HG02884 (cell line): ENCODE data around the gene PLAC8.
A peak's percentile ranks its signal among the peaks of the same experiment; 100 is the strongest.
"Not testable (repeated sequence)": the region's sequence is repeated elsewhere in the genome, so short reads cannot be mapped to it uniquely, and the experiment has no call there.

Experiments
- ATAC-seq: cut with Tn5 transposase; IDR thresholded peaks from one replicate; pipeline ENCODE4 v1.9.1; 2021; ENCODE audit warnings: mild to moderate bottlenecking, moderate library complexity; ENCODE audit not compliant: unreplicated experiment

Gene PLAC8

GRCh38 chr4:83114576-83114975, at the start of gene PLAC8:
Gene PLAC8, minus strand, starts transcription at chr4:83114729. Its CDS starts 6,808 bp downstream, at chr4:83107921.
- ATAC-seq, result peak; percentile 38

- ATAC-seq, result no peak
Measured at GRCh38 chr4:83153417-83153816, 38.9 kb upstream of the PLAC8 start.

DNA sequence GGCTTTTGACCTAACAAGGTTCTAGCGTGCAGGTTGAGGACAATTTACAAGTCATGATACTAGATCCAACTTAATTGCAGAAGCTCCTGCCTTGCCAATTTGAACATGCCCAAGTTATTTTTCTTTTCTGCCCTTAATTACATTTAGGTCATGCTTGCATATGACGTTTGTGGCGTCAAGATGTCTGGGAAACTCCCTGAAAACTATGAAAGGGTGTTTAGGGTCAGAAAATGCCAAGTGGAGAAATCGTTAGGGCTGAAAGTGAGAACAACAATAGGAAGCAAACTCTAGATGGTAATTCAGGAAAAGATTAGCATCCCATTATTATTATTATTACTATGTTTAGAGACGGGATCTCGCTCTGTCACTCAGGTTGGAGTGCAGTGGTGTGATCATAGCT, 38.2 kb upstream of the PLAC8 start:
- no peak for ATAC-seq

DNA sequence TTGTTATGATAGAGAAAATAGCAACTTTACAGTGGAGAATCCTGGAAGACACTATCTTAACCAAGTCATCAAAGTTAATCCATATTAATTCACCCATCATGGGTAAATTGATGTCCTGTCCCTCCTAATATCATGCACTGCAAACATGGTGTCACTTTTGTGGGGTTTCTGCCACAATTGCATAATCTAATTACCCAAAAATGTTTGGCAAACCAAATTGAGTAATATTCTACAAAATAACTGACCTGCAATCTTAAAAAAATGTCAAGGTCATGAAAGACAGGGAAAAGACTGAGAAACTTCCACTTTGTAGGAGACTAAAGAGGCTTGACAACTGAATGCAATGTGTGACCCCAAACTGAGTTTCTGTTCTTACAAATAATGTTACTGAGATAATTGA, 37.1 kb upstream of the PLAC8 start:
- ATAC-seq, result no peak

DNA sequence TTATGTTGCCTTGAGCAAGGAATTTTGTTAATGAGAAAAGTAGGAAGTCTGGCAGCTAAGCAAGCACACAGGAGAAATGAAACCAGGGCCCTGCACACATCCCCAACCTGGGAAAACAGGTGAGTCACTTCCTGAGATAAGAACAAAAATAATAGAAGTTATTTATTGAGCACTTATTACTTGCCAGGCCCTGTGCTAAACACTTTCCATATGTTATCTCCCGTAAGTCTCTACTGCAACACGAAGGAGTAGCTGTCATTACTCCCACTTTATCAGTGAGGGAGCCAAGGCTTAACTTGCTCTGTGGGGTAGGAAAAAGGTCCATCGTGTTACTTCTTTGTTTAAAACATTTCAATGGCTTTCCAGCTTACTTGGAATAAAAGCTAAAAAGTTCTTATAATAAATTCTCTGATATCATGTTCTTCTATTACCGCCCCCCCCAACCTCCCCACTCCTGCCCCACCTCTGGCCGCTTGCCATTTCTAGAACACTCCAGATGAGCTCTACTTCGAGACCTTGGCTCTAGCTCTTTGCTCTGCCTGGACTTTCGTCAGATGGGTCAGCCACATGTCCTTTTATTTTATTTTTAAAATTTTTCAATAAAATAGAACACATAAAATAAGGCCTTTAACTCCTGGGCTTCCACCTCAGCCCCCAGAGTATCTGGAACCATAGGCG, 36.3 kb upstream of the PLAC8 start:
- no peak for ATAC-seq

DNA sequence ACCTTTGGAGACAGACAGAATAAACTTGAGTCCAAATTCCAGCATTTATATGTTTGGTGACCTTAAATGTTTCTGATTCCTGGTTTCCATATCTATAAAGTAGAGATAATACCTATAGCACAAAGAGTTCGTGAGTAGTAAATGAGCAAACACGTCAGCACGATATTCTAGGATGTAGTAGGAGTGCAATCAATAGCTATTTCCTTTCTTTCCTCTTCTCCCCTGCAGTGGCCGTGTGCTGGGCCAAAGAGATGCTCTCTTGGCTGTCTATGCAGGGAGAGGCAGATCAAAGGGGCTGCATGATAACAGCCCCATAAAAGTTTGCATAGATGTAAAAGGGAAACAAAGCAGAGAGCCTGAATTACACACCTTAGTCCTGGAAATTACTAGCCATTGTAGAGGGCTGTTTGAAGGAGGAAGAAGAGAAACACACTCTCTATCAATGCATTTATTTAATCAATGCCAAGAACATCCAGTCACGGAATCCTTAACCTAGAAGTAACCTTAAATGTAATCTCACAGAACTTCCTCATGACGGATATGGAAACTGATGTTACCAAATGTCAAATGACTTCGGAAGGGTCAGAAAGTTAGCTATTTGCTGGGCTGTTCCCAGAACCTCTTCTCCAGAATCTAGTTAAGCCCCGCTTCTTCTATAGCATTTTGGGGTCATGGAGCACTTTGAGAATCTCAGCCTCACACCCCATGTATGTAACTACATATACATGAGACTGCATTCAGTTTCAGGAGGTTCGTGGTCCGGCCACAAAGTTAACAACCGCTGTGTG, 35.5 kb upstream of the PLAC8 start:
- no peak for ATAC-seq

DNA sequence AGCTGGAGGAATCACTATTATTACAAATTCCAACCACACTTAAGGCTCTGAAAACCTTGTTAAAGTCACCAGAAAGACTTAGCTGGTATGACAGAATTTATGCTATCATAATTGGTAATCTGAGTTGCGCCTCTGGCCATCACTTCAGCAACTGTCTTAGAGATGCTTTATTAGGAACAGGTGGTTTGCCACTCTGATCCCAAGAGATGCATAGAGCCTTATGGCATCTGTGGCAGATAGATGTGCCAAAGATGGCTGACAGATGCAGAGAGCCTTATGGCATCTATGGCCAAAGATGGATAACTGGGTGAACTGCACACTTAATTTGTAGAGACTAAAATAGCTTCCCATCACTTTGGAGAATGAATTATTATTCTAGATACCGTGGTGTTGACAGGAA, 32.3 kb upstream of the PLAC8 start:
- no peak for ATAC-seq

DNA sequence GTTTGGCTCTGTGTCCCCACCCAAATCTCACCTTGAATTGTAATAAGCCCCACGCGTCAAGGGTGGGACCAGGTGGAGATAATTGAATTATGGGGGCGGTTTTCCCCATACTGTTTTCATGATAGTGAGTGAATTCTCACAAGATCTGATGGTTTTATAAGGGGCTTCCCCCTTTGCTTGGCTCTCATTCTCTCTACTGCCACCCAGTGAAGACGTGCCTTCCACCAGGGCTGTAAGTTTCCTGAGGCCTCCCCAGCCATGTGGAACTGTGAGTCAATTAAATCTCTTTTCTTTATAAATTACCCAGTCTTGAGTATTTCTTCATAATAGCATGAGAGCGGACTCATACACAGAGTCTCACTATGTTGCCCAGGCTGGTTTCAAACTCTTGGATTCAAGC, 31.2 kb upstream of the PLAC8 start:
- not testable (repeated sequence) for ATAC-seq

DNA sequence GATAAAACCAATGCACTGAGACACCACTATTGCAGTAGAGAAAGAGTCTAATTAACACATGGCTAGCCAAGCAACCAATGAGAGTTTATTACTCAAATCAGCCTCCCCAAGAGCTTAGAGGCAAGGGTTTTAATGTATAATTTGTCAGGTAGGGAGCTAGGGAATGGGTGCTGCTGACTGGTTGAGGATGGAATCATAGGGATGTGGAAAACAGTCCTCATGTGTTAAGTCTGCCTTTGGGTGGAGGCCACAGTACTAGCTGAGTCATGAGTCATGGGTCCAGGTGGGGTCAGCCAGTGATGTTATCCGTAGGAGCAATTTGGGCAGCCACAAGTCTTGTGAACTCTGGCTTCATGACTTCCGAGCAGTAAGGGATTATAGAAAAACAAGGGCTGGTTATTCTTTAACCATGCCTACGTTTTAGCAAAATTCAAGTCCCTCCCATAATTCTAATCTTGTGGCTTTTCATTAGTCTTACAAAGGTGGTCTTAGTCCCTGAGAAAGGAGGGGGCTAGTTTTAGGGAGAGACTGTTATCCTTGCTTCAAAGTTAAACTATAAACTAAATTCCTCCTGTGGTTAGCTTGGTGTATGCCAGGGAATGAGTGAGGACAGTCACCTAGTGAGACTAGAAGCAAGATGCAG, 25.1 kb upstream of the PLAC8 start:
- no peak for ATAC-seq

DNA sequence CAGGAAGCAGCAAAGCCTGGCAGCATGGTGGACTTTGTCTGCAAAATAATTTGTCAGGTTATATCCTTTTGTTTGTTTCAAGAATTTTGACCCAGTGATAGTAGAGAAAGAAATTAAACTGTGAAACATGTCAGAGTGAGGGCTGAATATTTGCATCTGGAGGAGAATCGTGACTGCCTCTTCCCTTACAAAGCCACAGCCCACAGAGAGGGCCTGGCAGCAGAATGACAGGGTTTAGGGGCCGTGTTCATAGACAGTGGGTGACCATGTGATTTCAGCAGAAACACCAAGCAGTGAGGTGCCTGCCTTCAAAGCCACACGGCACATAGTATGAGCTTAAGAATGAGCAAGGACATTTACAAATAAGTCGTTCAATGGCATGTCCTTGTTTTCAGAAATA, 24.4 kb upstream of the PLAC8 start:
- peak; percentile 60 for ATAC-seq

DNA sequence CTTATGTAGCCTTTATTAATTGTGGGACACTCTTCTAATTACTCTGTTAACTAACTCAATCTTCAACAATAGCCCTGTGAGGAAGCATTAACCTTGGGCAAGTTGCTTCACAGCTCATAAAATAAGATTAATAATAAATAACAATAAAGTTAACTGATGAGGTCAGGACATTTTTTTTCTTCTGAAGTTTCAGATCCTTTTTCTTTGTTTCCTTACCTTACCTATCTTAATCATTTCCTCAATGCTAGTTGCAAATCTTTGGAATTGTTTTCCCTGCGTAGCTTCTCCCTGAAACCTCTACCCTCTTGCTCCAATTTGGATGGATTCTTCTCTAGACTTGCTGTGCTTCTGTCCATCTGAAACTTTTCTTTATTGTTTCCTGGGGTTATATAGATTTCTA, 17.5 kb upstream of the PLAC8 start:
- no peak for ATAC-seq

GRCh38 chr4:83129264-83129663, 14.7 kb upstream of the PLAC8 start:
- no peak for ATAC-seq

DNA sequence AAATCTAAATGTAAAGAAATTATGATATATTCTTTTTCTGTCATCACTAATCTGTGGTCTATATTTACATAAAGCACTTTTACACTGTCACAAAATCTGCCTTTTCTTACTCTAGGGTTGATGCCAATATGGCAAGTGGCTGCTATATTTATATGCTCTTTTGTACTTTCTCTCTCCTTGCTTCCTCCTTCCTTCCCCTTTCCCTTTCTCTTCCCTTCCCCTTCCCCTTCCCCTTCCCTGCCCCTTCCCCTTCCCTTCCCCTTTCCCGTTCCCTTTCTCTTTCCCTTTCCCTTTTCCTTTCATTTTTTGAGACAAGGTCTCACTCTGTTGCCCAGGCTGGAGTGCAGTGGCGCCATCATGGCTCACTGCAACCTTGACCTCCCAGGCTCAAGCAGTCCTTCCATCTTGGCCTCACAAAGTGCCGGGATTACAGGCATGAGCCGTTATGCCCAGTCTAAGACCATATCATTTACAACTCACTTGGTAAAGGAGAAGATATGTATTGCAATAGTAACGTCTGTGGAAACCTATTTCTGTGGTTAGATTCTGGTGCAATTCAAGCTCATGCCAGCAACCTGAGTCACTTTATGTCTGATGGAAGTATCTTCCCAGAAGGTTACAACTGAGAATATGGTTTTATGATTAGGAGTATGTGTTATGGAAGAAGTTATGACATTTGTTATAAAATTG, 13.9 kb upstream of the PLAC8 start:
- no peak for ATAC-seq

DNA sequence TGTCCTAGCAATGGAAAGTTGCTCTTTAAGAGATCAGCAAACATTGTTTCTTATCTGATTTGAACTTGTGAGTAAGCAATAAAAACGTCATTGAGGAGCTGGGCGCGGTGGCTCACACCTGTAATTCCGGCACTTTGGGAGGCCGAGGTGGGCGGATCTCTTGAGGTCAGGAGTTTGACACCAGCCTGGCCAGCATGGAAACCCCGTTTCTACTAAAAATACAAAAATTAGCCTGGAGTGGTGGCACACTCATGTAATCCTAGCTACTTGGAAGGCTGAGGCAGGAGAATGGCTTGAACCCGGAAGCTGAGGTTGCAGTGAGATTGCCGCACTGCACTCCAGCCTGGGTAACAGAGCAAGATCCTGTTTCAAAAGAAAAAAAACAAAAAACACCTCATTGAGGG, 11.2 kb upstream of the PLAC8 start:
- ATAC-seq, result no peak

DNA sequence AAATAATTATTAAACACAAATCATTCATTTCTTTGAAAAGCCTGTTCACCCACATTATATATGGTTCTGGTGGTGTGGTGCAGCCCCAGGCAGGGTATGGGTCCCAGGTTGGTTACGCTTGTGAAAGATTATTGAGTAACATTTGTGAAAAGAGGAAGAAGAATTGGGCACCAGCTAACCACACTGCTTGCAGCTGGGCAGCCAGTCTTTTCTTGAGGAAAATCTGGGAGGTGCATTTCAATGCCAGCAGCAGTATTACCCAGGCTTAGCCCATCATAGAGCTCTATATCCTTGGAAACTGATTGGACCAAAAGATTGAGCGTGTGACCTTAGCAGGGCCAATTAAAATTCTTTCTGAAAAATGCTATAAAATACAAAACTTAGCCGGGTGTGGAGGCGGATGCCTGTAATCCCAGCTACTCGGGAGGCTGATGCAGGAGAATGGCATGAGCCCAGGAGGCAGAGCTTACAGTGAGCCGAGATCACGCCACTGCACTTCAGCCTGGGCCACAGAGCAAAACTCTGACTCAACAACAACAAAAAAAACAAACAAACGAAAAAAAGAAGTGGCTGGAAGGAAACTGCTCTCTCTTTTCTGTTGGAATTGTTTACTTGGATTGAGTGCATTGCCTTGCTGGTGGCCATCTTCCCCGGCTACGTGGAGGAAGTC, 9.7 kb upstream of the PLAC8 start:
- ATAC-seq, result no peak

- ATAC-seq, result no peak
Measured at GRCh38 chr4:83121246-83121645, 6.7 kb upstream of the PLAC8 start.

DNA sequence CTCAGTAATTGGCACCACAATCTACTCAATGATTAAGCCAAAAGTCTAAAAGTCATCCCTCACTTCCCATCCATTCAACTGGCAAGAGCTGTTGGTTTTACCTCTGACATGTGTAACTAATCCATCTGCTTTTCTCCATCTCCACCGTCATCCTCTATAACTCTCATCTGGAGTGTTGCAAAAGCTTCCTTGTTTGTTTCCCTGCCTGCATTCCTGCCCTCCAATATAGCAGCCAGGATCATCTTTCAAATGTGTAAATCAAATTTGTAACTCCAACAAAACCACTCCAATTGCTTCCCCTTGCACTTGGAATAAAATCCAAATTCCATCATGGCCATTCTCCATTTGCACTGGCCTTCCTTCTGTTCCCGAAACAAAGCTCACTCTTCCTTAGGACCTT, 4.3 kb upstream of the PLAC8 start:
- no peak for ATAC-seq

DNA sequence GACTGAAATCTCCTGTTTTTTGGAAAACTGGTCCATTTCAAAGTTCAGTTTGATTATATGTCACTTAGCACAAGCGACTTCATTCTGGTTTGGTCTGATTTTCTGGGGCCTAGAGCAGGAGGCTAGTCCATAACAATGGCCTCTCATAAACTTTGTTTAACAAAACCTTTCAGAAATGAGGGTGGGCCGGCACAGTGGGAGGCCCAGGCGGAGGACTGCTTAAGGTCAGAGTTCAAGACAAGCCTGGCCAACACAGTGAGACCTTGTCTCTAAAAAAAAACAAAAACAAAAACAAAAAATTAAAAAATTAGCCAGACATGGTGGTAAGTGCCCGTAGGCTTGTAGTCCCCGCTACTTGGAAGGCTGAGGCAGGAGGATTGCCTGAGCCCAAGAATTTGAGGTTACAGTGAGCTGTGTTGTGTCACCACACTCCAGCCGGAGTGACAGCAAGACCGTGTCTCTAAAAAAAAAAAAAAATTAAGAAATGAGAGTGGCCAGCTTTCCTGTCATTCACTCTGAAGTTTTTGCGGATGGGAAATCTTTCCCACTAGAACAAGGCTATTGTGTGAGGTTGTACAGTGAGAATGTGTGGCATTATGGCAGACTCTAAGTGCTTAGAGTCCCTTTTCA, 1.2 kb upstream of the PLAC8 start:
- no peak for ATAC-seq

GRCh38 chr4:83115000-83115399, 471 bp upstream of the PLAC8 start:
- ATAC-seq, result no peak

DNA sequence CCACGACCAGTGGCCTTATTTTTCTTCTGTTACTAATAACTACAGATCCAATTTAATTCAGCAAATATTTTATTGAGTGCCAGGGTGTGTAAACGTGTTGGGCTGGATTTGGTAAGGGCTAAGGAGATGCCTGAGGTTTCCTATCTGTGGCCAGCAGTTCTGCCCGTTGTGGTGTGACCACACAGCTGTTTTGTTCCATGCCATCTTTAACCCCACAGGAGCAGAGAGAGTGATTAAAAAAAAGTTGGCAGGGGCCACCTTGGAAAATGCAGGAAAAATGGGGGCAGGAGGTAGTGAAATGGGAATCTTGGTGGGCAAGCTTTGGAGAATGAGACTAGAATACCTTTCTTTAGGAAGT, 1.1 kb downstream of the PLAC8 start:
- no peak for ATAC-seq
